Duodenal mucosa (tissue), 2 donors: Measurements from ENCODE around the gene ARHGAP29.

Experiments
- H3K27ac ChIP-seq: one replicate; pipeline ENCODE4 v1.7.0; 2013; ENCODE audit warnings: low read depth, low read length
- H3K27me3 ChIP-seq, 2 donors: one replicate each; pipeline ENCODE4 v1.7.0; 2013; ENCODE audit warnings: low read length in 2 of 2, control low read depth in 1 of 2; ENCODE audit not compliant: insufficient read depth in 2 of 2, control insufficient read depth in 1 of 2
- H3K36me3 ChIP-seq, 2 donors: one replicate each; pipeline ENCODE4 v1.7.0; 2013; ENCODE audit warnings: low read length in 2 of 2, control low read depth in 1 of 2; ENCODE audit not compliant: insufficient read depth in 2 of 2, control insufficient read depth in 1 of 2
- H3K4me1 ChIP-seq, 2 donors: one replicate each; pipeline ENCODE4 v1.7.0; 2013; ENCODE audit warnings: low read length in 2 of 2, control low read depth in 1 of 2; ENCODE audit not compliant: insufficient read depth in 2 of 2, control insufficient read depth in 1 of 2
- H3K4me3 ChIP-seq, 2 donors: one replicate each; pipeline ENCODE4 v1.7.0; 2013; ENCODE audit warnings: low read length in 2 of 2, low read depth in 1 of 2
- H3K9ac ChIP-seq, 2 donors: one replicate each; pipeline ENCODE4 v1.7.0; 2013; ENCODE audit warnings: low read length in 2 of 2, low read depth in 1 of 2
- H3K9me3 ChIP-seq, 2 donors: one replicate each; pipeline ENCODE4 v1.7.0; 2013; ENCODE audit warnings: low read length in 2 of 2, control low read depth in 1 of 2; ENCODE audit not compliant: control insufficient read depth in 1 of 2

The ARHGAP29 gene

GRCh38 chr1:94236630-94237290 lies 624 bp downstream of the ARHGAP29 start:
- Histone ChIP-seq H3K9ac (peak overlapping the region; percentile 53 to 57), H3K27ac (peak overlapping the region; percentile 59), H3K27me3 (peaks cover 42 to 46% of the 10 kb centered on the region in 2 donors)

GRCh38 chr1:94236013-94236491 lies 1.3 kb downstream of the ARHGAP29 start:
- H3K36me3 ChIP-seq: no peaks in the 10 kb centered on the region
- H3K9me3 ChIP-seq: no peaks in the 10 kb centered on the region
- peaks cover 5 to 9% of the 10 kb centered on the region in 2 donors for H3K4me1 ChIP-seq
- H3K27me3 ChIP-seq: peaks cover 42 to 46% of the 10 kb centered on the region in 2 donors
- no peak overlapping the region for H3K27ac ChIP-seq
- H3K9ac ChIP-seq: peak overlapping the region in 1 of 2 donors; percentile 57
- peak overlapping the region; percentile 78 to 90 for H3K4me3 ChIP-seq

More at GRCh38 chr1:94236630-94237290, 624 bp downstream of the ARHGAP29 start:
- Histone ChIP-seq H3K9me3 (no peaks in the 10 kb centered on the region), H3K36me3 (no peaks in the 10 kb centered on the region), H3K4me3 (peak overlapping the region; percentile 78 to 90), H3K4me1 (peaks cover 5 to 9% of the 10 kb centered on the region in 2 donors)

DNA sequence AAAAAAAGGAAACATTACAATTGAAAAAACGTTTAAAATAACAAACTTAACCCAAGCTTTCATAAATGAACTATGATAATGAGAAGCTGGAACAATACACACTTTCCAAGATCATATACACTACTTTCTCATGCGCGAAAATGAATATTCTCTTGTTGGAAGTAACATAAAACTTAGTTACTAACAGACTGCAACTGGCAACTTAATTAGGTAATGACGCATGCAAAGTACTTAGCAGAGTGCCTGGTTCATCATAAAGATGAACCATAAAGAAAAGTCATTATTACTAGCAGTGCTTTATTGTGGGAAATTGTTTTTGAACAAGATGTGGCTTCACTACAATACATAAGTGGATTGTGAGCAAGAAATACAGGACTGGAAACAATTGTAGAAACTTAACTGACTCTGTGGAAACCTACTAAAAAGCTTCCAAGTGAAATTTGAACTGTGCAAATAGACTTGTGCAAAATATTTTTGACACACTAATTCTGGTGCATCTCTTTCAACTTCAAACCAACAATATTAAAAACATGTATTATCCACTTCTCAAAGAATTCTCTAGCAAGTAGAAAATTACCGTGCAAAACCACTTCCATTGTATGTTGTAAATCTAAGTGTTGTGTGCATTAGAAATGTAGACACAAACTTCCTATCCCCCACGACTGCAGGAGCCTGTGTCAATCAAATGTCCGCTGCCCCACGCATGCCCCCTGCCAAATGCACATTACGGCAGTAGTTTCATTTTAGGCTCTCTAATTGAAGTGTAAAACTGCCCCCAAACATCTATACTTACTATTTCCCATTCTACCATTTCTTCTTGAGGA lies 2.0 kb downstream of the ARHGAP29 start:
- no peaks in the 10 kb centered on the region for H3K36me3 ChIP-seq
- peak overlapping the region; percentile 78 to 90 for H3K4me3 ChIP-seq
- H3K27ac ChIP-seq: no peak overlapping the region
- peaks cover 42 to 43% of the 10 kb centered on the region in 2 donors for H3K27me3 ChIP-seq
- H3K9ac ChIP-seq: no peak overlapping the region
- no peaks in the 10 kb centered on the region for H3K9me3 ChIP-seq
- H3K4me1 ChIP-seq: peaks cover 5 to 9% of the 10 kb centered on the region in 2 donors

GRCh38 chr1:94234615-94235014 lies 2.8 kb downstream of the ARHGAP29 start:
- peaks cover 5 to 9% of the 10 kb centered on the region in 2 donors for H3K4me1 ChIP-seq
- H3K27me3 ChIP-seq: peaks cover 37 to 39% of the 10 kb centered on the region in 2 donors
- no peak overlapping the region for H3K9ac ChIP-seq
- no peak overlapping the region for H3K27ac ChIP-seq
- no peaks in the 10 kb centered on the region for H3K9me3 ChIP-seq
- H3K36me3 ChIP-seq: no peaks in the 10 kb centered on the region
- no peak overlapping the region for H3K4me3 ChIP-seq

- H3K9me3 ChIP-seq: no peaks in the 10 kb centered on the region
- peaks cover 2% of the 10 kb centered on the region in 2 donors for H3K4me1 ChIP-seq
- H3K27me3 ChIP-seq: peaks cover 20 to 22% of the 10 kb centered on the region in 2 donors
- H3K27ac ChIP-seq: no peak overlapping the region
- no peak overlapping the region for H3K9ac ChIP-seq
- H3K4me3 ChIP-seq: no peak overlapping the region
- H3K36me3 ChIP-seq: no peaks in the 10 kb centered on the region
Measured at GRCh38 chr1:94231746-94232145, 5.6 kb downstream of the ARHGAP29 start.

DNA sequence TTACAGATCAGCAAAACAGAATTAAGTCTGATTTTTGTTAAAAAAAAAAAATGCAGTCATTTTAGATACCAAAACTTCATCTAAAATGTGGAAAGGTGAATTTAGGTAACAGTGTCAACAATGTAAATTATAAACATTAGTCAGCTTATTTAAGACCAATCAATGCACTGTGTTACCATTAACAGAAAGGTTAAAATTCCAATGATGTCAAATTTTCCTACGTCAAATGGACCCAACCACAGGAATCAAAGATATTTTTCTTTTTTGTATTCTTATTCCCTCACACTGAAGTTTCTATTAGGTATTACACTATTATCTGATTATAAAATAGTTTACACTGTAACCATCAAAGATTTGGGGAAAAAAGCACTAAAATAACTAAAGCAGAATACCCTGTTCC lies 6.5 kb downstream of the ARHGAP29 start:
- no peak overlapping the region for H3K27ac ChIP-seq
- H3K4me3 ChIP-seq: no peak overlapping the region
- H3K9ac ChIP-seq: no peak overlapping the region
- H3K36me3 ChIP-seq: no peaks in the 10 kb centered on the region
- H3K27me3 ChIP-seq: peaks cover 13 to 15% of the 10 kb centered on the region in 2 donors
- no peaks in the 10 kb centered on the region for H3K4me1 ChIP-seq
- no peaks in the 10 kb centered on the region for H3K9me3 ChIP-seq

DNA sequence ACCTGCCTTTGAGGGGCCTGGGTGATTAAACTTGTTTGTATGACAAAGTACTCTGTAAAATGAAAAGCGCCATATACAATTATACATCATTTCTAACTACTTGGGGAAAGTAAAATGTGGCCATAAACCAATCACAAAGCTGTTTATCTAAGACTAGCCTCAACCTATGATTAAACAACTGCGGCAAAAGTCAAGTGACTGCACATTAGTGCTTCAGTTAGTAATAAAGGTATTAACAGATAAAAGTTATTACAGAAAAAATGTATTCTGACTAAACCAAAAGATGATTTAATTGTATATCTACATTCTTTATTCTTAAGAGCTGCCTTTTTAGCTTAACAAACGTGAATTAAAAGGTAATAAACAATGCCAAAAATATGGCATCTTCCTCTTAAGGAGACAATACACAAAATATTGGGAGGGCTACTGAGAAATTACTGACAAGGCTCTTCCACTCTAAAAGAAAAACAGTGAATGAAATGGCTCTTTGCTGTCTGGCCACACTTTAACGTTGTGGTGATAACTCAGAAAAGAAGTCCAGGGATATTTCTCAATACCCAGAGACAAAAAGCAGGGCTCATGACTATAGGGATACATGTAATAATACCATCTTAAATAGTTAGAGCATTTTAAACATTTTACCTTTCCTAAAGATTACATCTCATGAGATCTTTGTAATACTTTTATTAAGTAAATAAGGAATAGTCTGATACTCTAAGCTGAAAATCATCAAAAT lies 8.6 kb downstream of the ARHGAP29 start:
- Histone ChIP-seq H3K4me1 (no peaks in the 10 kb centered on the region), H3K36me3 (no peaks in the 10 kb centered on the region), H3K27me3 (peaks cover 0 to 5% of the 10 kb centered on the region in 2 donors), H3K27ac (no peak overlapping the region), H3K9ac (no peak overlapping the region), H3K4me3 (no peak overlapping the region), H3K9me3 (no peaks in the 10 kb centered on the region)

DNA sequence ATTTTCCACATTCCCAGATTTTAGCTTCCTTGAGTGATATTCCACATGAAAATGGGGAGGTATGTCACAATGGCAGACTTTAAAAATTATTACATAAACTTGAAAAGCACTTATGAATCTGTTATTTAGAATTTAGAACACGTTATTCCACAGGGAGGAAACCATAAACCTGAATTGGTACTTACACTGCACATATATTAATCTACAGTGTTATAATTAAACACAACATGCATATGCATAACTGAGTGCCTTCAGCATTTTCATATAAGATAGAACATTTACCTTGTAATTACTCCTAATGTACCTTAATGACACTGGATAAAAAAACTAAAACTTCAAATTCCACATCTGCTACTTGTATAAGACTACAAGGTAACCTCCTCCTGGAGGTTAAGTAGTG lies 9.8 kb downstream of the ARHGAP29 start:
- no peak overlapping the region for H3K4me3 ChIP-seq
- no peak overlapping the region for H3K27ac ChIP-seq
- H3K9me3 ChIP-seq: no peaks in the 10 kb centered on the region
- H3K4me1 ChIP-seq: no peaks in the 10 kb centered on the region
- peaks cover 0 to 4% of the 10 kb centered on the region in 2 donors for H3K27me3 ChIP-seq
- H3K36me3 ChIP-seq: no peaks in the 10 kb centered on the region
- H3K9ac ChIP-seq: no peak overlapping the region

GRCh38 chr1:94225845-94226244 lies 11.5 kb downstream of the ARHGAP29 start:
- Histone ChIP-seq H3K4me3 (no peak overlapping the region), H3K9ac (no peak overlapping the region), H3K36me3 (no peaks in the 10 kb centered on the region), H3K9me3 (no peaks in the 10 kb centered on the region), H3K27me3 (no peaks in the 10 kb centered on the region), H3K27ac (no peak overlapping the region), H3K4me1 (no peaks in the 10 kb centered on the region)
